Stimulated activated naive B cell treated with anti-CD40 and anti-IgM and Interleukin-4, amounts not matched to agents 10 μg/mL and 1 μg/mL and 100 μg/mL, for 72 hours (primary cell): ENCODE data around the gene ATG14.

Source experiments
- ATAC-seq, 2 donors: fragments of 150-1000 bp; cut with Tn5 transposase; replicated peaks; 2 replicates each; pipeline ENCODE4 v1.10.0; 2021; ENCODE audit warnings: moderate library complexity in 1 of 2
- DNase-seq: peaks from one replicate; pipeline ENCODE4 v3.0.0; 2021
- H3K27ac Mint-ChIP-seq: one replicate; pipeline ENCODE4 v1.8.0; 2022; ENCODE audit warnings: mild to moderate bottlenecking, mixed read lengths
- H3K27me3 Mint-ChIP-seq, 2 donors: one replicate each; pipeline ENCODE4 v1.8.0; 2022; ENCODE audit warnings: mixed read lengths in 2 of 2
- H3K36me3 Mint-ChIP-seq, 2 donors: one replicate each; pipeline ENCODE4 v1.8.0; 2022; ENCODE audit warnings: mixed read lengths in 2 of 2, mild to moderate bottlenecking in 1 of 2
- H3K4me1 Mint-ChIP-seq, 2 donors: one replicate each; pipeline ENCODE4 v1.8.0; 2022; ENCODE audit warnings: mixed read lengths in 2 of 2, mild to moderate bottlenecking in 1 of 2
- H3K4me3 Mint-ChIP-seq, 2 donors: one replicate each; pipeline ENCODE4 v1.8.0; 2022; ENCODE audit warnings: mild to moderate bottlenecking in 2 of 2, mixed read lengths in 2 of 2, moderate library complexity in 1 of 2
- H3K9me3 Mint-ChIP-seq, 2 donors: one replicate each; pipeline ENCODE4 v1.8.0; 2022; ENCODE audit warnings: mixed read lengths in 2 of 2, mild to moderate bottlenecking in 1 of 2

The ATG14 gene

DNA sequence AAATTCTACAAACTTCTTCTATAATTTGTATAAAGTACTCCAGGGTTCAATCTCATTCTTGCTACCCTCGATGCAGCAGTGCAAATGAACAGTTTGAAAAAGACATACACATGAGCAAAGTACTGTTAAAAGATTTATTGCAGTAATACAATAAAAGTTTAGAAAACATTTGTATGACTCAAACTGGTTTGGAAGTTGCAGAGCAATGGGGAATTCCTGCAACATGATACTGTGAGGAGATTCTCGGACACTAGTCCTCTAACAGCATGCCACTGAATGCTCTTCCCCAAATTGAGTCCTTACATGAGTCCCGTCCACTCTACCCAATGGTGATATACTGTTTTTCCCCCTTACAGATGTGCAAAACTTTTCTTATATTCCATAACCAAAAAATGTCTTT lies 45.4 kb downstream of the ATG14 start:
- H3K27ac Mint-ChIP-seq, result no peak overlapping the region
- ATAC-seq, result no peak
- no peaks in the 10 kb centered on the region for H3K4me1 Mint-ChIP-seq
- peaks cover 19 to 54% of the 10 kb centered on the region in 2 donors for H3K36me3 Mint-ChIP-seq
- no peaks in the 10 kb centered on the region for H3K9me3 Mint-ChIP-seq
- H3K27me3 Mint-ChIP-seq, result no peaks in the 10 kb centered on the region
- no peak for DNase-seq
- H3K4me3 Mint-ChIP-seq, result no peak overlapping the region

DNA sequence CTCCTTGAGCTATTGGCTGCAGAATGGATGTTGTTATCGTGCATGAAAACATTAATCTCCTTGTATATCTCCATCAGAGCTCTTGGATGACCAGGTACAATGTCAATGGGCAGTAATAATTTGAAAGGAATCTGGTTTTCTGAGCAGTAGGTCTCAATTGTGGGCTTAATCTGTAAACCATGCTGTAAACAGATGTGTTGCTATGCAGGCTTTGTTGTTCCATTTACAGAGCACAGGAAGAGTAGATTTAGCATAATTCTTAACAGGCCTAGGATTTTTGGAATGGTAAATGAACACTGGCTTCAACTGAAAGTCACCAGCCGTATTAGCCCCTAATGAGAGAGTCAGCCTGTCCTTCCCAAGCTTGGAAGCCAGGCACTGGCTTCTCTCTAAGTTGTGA lies 50.4 kb downstream of the ATG14 start:
- no peaks in the 10 kb centered on the region for H3K9me3 Mint-ChIP-seq
- H3K27me3 Mint-ChIP-seq, result no peaks in the 10 kb centered on the region
- H3K4me3 Mint-ChIP-seq, result no peak overlapping the region
- peaks cover 4 to 29% of the 10 kb centered on the region in 2 donors for H3K36me3 Mint-ChIP-seq
- DNase-seq, result no peak
- no peaks in the 10 kb centered on the region for H3K4me1 Mint-ChIP-seq
- ATAC-seq, result no peak
- no peak overlapping the region for H3K27ac Mint-ChIP-seq

DNA sequence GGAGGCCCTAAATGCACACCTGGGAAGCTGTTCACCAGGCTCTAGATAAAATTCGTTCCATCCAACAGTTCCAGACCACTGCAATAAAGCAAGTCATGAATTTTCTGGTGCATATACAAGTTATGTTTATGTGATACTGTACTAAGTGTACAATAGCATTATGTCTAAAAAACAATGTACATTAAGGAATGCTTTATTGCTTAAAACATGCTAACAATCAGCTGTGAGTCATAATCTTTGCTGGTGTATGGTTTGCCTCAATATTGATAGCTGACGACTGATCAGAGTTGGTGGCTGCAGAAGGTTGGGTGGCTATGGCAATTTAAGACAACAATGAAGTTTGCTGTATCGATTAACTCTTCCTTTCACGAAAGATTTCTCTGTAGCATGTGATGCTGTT lies 52.3 kb downstream of the ATG14 start:
- Mint-ChIP-seq H3K27me3 (no peaks in the 10 kb centered on the region), H3K27ac (no peak overlapping the region), H3K36me3 (peaks cover 3 to 20% of the 10 kb centered on the region in 2 donors), H3K4me1 (peaks cover 0 to 4% of the 10 kb centered on the region in 2 donors), H3K9me3 (no peaks in the 10 kb centered on the region), H3K4me3 (no peak overlapping the region)
- no peak for DNase-seq
- ATAC-seq, result no peak

DNA sequence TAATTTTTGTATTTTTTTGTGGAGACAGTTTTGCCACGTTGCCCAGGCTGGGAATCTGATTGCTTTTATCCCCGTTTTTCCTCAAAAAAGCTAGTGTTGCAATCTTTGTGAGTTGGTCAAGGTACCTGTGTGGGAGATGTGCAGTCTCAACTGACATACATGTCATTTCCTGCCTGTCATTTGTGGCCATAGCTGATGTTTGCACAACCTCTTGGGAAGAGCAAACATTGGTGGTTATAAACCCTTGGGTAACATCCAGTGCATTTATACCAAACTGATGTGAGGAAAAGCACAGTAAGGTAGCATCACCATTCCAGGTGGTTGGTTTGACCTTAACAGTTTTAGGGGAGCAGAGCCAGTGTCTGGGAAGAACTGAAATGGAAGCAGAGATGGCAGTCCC lies 54.7 kb downstream of the ATG14 start:
- ATAC-seq (no peak), DNase-seq (no peak)
- Mint-ChIP-seq H3K4me3 (no peak overlapping the region), H3K4me1 (peaks cover 0 to 6% of the 10 kb centered on the region in 2 donors), H3K27me3 (no peaks in the 10 kb centered on the region), H3K9me3 (no peaks in the 10 kb centered on the region), H3K27ac (no peak overlapping the region), H3K36me3 (peaks cover 3 to 6% of the 10 kb centered on the region in 2 donors)

DNA sequence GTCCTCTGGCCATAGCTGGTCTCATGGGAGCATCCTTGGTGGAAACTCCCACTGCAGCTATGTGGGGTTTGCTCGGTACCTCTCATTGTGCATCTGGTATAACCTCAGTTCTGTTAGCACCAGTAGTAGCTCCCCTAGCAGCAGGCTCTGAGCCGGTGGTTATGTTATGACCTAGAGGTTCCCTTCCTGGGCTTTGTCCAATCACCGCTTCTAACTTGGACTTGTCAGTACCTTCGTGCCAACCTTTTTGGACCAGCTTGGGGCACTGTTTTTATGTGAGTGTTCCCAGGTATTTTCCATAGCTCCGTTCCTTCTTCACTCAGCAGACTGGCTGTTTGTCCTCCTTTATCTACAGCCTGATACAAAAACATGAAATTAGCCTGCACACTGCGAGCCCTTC lies 55.7 kb downstream of the ATG14 start:
- Mint-ChIP-seq H3K4me3 (no peak overlapping the region), H3K36me3 (peaks cover 3 to 7% of the 10 kb centered on the region in 2 donors), H3K9me3 (no peaks in the 10 kb centered on the region), H3K4me1 (peaks cover 0 to 6% of the 10 kb centered on the region in 2 donors), H3K27me3 (no peaks in the 10 kb centered on the region), H3K27ac (no peak overlapping the region)
- DNase-seq (no peak), ATAC-seq (no peak)

DNA sequence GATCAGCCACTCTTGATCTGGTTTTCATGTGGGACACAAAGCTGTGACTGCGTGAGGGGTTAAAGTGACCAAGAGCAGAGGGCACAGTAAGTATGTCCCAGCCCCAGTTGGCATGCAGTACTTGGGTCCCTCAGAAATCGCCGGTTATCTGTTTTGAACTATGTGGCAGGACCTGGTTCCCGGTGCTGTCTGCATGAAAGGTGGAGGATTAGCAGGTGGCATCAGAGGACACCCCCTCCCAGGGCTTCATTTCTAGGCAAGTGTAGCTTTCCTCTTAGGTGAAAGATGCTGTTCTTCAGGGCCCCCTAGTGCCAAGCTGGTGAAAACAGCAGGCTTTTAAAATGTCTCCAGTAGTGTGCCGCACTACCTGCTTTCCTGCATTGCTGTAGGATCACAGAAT lies 57.1 kb downstream of the ATG14 start:
- Mint-ChIP-seq H3K9me3 (no peaks in the 10 kb centered on the region), H3K27me3 (no peaks in the 10 kb centered on the region), H3K4me1 (peaks cover 3 to 14% of the 10 kb centered on the region in 2 donors), H3K27ac (peak overlapping the region; percentile 47), H3K36me3 (peaks cover 8 to 14% of the 10 kb centered on the region in 2 donors), H3K4me3 (no peak overlapping the region)
- ATAC-seq (peak; percentile 86 to 93), DNase-seq (peak; percentile 18)

DNA sequence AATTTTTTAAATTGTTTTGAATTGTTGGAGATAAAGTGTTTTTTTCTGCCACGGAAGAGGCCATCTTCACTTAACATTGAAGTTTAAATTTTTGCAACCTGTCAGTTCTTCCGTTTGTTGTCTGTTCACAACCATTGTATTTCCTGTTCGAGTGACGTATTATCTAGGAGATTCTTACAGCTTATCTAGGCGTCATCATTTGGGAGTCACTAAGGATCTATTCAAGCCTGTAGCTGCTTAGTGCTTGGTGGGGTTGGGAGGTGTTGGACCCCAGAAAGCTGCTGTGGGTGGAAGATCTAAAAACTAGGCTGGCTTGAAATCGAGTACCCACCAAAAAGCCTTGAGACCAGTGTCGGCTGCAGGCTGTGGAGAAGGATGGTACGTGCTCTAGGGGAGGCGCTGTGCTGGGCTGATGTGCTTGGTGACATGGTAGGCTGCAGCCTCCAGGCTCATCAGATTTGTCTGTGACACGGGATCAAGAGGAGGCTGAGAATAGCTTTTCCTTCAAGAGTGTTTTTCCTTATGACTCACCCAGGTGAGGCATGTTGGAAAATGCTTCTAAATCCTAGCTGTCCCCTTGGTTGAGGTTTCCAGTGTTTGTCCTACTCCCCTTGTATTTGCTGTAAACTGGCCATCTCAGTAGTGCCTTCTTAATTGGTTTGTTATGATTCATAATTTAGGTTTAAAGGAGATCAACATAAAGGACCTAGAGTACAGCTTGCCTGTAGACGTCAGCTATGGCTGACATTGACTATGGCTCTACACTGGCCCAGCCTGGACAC lies 57.8 kb downstream of the ATG14 start:
- Mint-ChIP-seq H3K36me3 (peaks cover 8 to 14% of the 10 kb centered on the region in 2 donors), H3K9me3 (no peaks in the 10 kb centered on the region), H3K4me3 (no peak overlapping the region), H3K4me1 (peaks cover 8 to 21% of the 10 kb centered on the region in 2 donors), H3K27ac (no peak overlapping the region), H3K27me3 (no peaks in the 10 kb centered on the region)
- DNase-seq (no peak), ATAC-seq (no peak)

DNA sequence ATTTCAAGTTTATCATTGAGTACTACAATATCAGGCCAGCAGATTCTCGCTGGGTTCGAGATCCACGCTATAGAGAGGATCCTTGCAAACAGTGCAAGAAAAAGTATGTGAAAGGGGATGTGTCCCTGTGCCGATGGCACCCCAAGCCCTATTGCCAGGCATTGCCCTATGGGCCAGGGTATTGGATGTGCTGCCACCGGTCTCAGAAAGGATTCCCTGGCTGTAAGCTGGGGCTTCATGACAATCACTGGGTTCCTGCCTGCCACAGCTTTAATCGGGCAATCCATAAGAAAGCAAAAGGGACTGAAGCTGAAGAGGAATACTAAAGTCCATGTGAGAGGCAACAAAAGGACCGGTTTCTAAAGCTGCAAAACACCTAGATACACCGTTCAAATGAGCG lies 59.4 kb downstream of the ATG14 start:
- ATAC-seq (no peak), DNase-seq (no peak)
- Mint-ChIP-seq H3K27me3 (no peaks in the 10 kb centered on the region), H3K27ac (no peak overlapping the region), H3K9me3 (no peaks in the 10 kb centered on the region), H3K36me3 (peaks cover 8 to 14% of the 10 kb centered on the region in 2 donors), H3K4me3 (no peak overlapping the region), H3K4me1 (peaks cover 13 to 32% of the 10 kb centered on the region in 2 donors)

DNA sequence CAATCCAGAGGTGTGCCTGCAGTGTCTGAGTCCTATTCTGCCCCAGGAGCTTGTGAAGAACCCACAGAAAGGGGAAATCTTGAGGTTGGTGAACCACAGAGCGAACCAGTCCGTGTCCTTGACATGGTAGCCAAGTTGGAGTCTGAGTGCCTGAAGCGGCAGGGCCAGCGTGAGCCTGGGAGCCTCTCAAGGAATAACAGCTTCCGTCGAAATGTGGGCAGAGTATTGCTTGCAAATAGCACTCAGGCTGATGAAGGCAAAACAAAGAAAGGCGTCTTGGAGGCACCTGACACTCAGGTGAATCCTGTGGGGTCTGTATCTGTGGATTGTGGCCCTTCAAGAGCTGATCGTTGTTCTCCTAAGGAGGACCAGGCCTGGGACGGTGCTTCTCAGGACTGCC lies 60.5 kb downstream of the ATG14 start:
- Mint-ChIP-seq H3K27ac (no peak overlapping the region), H3K36me3 (peaks cover 6 to 14% of the 10 kb centered on the region in 2 donors), H3K27me3 (no peaks in the 10 kb centered on the region), H3K4me1 (peaks cover 17 to 35% of the 10 kb centered on the region in 2 donors), H3K4me3 (no peak overlapping the region), H3K9me3 (no peaks in the 10 kb centered on the region)
- ATAC-seq, result no peak
- no peak for DNase-seq

DNA sequence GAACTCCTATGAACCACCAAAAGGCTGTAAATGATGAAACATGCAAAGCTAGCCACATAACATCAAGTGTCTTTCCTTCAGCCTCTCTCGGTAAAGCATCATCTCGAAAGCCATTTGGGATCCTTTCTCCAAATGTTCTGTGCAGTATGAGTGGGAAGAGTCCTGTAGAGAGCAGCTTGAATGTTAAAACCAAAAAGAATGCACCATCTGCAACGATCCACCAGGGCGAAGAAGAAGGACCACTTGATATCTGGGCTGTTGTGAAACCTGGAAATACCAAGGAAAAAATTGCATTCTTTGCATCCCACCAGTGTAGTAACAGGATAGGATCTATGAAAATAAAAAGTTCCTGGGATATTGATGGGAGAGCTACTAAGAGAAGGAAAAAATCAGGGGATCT lies 61.2 kb downstream of the ATG14 start:
- H3K36me3 Mint-ChIP-seq, result peaks cover 5 to 14% of the 10 kb centered on the region in 2 donors
- ATAC-seq (no peak), DNase-seq (no peak)
- no peaks in the 10 kb centered on the region for H3K9me3 Mint-ChIP-seq
- H3K4me1 Mint-ChIP-seq, result peaks cover 20 to 38% of the 10 kb centered on the region in 2 donors
- H3K4me3 Mint-ChIP-seq, result no peak overlapping the region
- no peaks in the 10 kb centered on the region for H3K27me3 Mint-ChIP-seq
- H3K27ac Mint-ChIP-seq, result no peak overlapping the region

DNA sequence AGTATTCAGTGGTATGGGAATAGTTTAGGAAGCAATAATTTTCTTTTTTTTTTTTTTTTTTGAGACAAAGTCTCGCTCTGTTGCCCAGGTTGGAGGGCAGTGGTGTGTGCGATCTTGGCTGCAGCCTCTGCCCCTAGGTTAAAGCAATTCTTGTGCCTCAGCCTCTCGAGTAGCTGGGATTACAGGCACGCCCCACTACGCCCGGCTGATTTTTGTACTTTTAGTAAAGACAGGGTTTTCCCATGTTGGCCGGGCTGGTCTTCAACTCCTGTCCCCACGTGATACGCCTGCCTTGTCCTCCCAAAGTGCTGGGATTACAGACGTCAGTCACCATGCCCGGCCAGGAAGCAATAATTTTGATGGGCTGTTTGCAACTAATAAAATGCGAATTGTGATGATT lies 62.1 kb downstream of the ATG14 start:
- Mint-ChIP-seq H3K4me1 (peaks cover 26 to 37% of the 10 kb centered on the region in 2 donors), H3K27me3 (no peaks in the 10 kb centered on the region), H3K4me3 (peak overlapping the region; percentile 54 to 60), H3K27ac (peak overlapping the region; percentile 68), H3K9me3 (no peaks in the 10 kb centered on the region), H3K36me3 (peaks cover 5 to 16% of the 10 kb centered on the region in 2 donors)
- no peak for DNase-seq
- ATAC-seq, result peak; percentile 72 to 76

DNA sequence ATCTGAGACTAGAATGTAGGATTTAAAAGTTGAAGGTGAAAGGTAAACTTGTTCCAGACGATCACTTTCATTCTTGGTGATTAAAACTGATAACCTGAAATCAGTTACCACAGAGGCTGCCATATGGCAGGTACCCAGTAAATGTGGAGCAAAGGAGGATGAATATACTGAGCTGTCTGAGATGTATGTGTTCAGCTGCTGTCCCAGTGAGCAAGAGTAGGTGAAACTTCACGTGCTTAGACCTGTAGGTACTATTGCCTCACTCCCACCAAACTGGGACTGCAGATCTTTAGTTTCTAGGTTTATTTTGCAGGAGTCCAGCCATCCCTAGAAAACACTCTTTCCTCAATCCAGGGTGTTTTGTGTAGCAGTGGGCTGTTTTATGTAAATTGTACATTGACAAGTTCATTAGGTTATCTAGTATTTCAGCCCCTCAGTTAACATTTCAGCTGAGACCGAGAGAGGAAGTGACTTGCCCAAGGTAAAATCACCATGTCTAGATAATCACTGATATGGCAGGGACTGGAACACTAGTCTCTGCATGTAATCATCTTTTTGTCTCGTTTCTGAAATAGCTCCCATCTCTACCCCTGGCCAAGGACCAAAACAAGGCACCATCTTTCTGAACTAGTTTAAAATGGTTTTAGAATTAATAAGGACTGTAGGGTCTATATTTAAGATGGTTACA lies 62.7 kb downstream of the ATG14 start:
- DNase-seq (no peak), ATAC-seq (peak; percentile 73 to 74)
- peak overlapping the region; percentile 54 for H3K27ac Mint-ChIP-seq

DNA sequence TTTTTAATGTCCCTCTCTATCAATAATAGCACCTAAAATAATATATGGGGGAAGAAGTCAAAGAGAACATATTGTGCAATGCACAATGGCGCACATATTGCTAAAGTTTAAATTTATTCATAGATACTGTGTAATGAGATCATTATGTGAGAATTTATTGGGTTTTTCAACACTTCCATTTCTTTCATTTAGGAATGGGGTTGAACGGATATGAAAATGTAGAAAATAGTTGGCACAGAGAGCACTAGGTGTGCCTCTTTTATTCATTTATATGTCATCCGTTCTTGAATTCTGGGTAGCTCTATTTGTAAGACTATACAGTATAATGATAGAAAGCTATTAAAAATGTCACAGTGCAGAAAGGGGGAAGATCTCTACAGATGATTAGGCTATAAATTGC lies 63.9 kb downstream of the ATG14 start:
- DNase-seq, result no peak
- Mint-ChIP-seq H3K9me3 (no peaks in the 10 kb centered on the region), H3K4me3 (no peak overlapping the region), H3K27me3 (no peaks in the 10 kb centered on the region), H3K36me3 (peaks cover 5 to 16% of the 10 kb centered on the region in 2 donors), H3K27ac (no peak overlapping the region), H3K4me1 (peaks cover 26 to 32% of the 10 kb centered on the region in 2 donors)
- no peak for ATAC-seq

More for the DNA sequence above, 62.7 kb downstream of the ATG14 start:
- no peaks in the 10 kb centered on the region for H3K9me3 Mint-ChIP-seq
- H3K27me3 Mint-ChIP-seq, result no peaks in the 10 kb centered on the region
- H3K36me3 Mint-ChIP-seq, result peaks cover 5 to 16% of the 10 kb centered on the region in 2 donors
- H3K4me1 Mint-ChIP-seq, result peaks cover 26 to 32% of the 10 kb centered on the region in 2 donors
- peak overlapping the region in 1 of 2 donors; percentile 20 for H3K4me3 Mint-ChIP-seq

DNA sequence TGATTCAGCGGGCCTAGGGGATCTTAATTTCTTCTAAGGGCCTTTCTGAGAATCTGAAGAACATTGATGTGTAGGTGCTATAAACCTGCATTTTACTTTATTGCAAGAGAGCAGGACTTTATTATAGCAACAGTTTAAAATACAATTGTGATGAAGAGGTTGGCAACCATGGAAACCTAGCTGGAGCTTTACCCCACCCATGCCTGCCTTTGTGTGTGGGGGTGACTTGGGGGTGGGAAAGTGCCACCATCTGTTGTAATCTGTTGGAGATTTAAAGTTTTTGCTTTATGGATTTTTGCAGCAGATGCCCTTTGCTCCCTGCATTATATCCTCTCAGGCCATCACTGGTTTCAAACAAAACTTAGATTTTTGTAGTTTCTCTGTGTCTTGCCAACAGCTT lies 64.6 kb downstream of the ATG14 start:
- H3K9me3 Mint-ChIP-seq, result no peaks in the 10 kb centered on the region
- H3K4me3 Mint-ChIP-seq, result no peak overlapping the region
- no peak for ATAC-seq
- DNase-seq, result no peak
- H3K27me3 Mint-ChIP-seq, result no peaks in the 10 kb centered on the region
- peaks cover 26 to 32% of the 10 kb centered on the region in 2 donors for H3K4me1 Mint-ChIP-seq
- H3K36me3 Mint-ChIP-seq, result peaks cover 5 to 16% of the 10 kb centered on the region in 2 donors
- H3K27ac Mint-ChIP-seq, result no peak overlapping the region
